NT2/D1 (cell line): ENCODE measurements around the gene CARD11.

Experiments
- DNase-seq: peaks from one replicate; pipeline ENCODE4 v3.0.0-alpha.2; 2011; ENCODE audit warnings: low read depth, low spot score
- H3K27me3 ChIP-seq: 2 replicates; pipeline ENCODE4 v1.6.0; 2011; ENCODE audit warnings: mild to moderate bottlenecking; ENCODE audit not compliant: insufficient read length, insufficient read depth
- H3K36me3 ChIP-seq: 2 replicates; pipeline ENCODE4 v1.6.1; 2011; ENCODE audit warnings: mild to moderate bottlenecking, low read length, mixed read lengths; ENCODE audit not compliant: insufficient read depth, insufficient read length
- H3K4me1 ChIP-seq: 2 replicates; pipeline ENCODE4 v1.5.1; 2011; ENCODE audit not compliant: insufficient read depth, insufficient read length
- H3K4me3 ChIP-seq: 2 replicates; pipeline ENCODE4 v1.5.1; 2011; ENCODE audit warnings: low read depth; ENCODE audit not compliant: insufficient read length
- H3K9ac ChIP-seq: 2 replicates; pipeline ENCODE4 v1.6.0; 2011; ENCODE audit warnings: low read depth; ENCODE audit not compliant: insufficient read length
- H3K9me3 ChIP-seq: 2 replicates; pipeline ENCODE4 v1.5.1; 2011; ENCODE audit warnings: mild to moderate bottlenecking, low read length; ENCODE audit not compliant: insufficient read depth
- SUZ12 ChIP-seq: IDR thresholded peaks from 2 replicates; pipeline ENCODE4 v1.6.1; 2011; ENCODE audit not compliant: insufficient read length, insufficient read depth; ENCODE audit errors: extremely low read depth
- YY1 ChIP-seq: IDR thresholded peaks from 2 replicates; pipeline ENCODE4 v1.6.1; 2011; ENCODE audit not compliant: insufficient read length, insufficient read depth
- ZNF274 ChIP-seq: IDR thresholded peaks from 2 replicates; pipeline ENCODE4 v1.6.1; 2011; ENCODE audit warnings: mild to moderate bottlenecking, low read depth, low read length

Gene CARD11

DNA sequence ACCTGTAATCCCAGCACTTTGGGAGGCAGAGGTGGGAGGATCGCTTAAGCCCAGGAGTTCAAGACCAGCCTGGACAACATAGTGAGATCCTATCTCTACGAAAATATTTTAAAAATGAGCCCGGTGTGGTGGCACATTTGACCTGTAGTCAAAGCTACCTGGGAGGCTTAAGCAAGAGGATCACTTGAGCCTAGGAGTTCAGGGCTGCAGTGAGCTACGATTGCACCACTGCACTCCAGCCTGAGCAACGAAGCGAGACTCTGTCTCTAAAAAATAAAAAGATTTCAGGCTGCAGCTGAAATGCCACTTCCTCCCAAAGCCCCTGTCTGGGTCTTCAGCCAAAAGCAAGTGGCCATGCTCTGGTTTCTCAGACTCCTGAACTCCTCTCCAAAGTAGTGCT lies 38.7 kb upstream of the CARD11 start:
- no peak for TF ChIP-seq YY1
- no peak for TF ChIP-seq SUZ12
- TF ChIP-seq ZNF274, result no peak
- no peak overlapping the region for H3K4me3 ChIP-seq
- no peak overlapping the region for H3K9ac ChIP-seq
- H3K9me3 ChIP-seq, result 0 out of 2 replicates have a peak, but pooled peaks cover 4% of the 10 kb centered on the region
- H3K27me3 ChIP-seq, result no peaks in the 10 kb centered on the region
- H3K36me3 ChIP-seq, result no peaks in the 10 kb centered on the region
- H3K4me1 ChIP-seq, result no peaks in the 10 kb centered on the region
- DNase-seq, result no peak

DNA sequence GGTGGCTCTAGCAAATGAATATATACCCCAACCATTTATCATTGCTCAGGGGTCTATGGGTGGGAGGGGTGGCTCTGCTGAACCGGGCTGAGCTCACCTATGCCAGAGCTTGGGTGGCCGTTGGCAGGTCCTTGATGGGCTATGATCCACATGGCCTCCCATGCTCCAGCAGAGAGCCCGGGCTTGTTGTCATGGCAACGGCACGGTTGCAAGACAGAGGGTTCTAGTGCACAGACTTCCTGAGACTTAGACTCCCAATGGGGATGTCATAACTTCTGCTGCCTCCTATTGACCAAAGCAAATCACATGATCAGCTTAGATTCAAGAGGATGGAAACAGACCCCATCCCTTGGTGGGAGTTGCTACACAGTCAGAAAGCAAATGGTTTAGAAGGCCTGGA lies 36.4 kb upstream of the CARD11 start:
- Histone ChIP-seq H3K4me1 (no peaks in the 10 kb centered on the region), H3K9ac (no peak overlapping the region), H3K27me3 (no peaks in the 10 kb centered on the region), H3K36me3 (no peaks in the 10 kb centered on the region), H3K9me3 (peaks cover 20% of the 10 kb centered on the region; the same call in 1 of the 2 replicates), H3K4me3 (no peak overlapping the region)
- no peak for DNase-seq
- no peak for TF ChIP-seq ZNF274
- no peak for TF ChIP-seq YY1

DNA sequence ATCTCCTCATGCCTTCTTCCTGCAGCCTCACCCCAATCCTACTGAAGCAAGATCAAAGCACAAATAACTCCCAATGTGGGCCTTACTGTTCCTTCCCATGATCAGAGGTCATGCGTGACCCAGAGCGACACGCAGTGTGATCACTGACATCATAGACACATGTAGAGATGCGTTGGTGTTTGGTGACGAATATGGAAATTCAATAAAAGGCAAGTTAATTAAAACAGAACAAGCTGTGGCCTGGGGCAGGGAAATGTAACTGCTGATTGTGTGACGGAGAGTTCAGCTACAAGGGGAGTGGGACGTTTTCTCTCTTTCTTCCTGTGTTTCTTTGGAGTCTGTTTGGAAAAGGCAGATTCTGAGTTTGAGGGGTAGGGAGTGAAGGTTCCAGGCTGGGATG lies 34.8 kb upstream of the CARD11 start:
- H3K36me3 ChIP-seq, result no peaks in the 10 kb centered on the region
- TF ChIP-seq SUZ12, result no peak
- no peak for TF ChIP-seq YY1
- TF ChIP-seq ZNF274, result no peak
- DNase-seq, result no peak
- no peak overlapping the region for H3K9ac ChIP-seq
- H3K27me3 ChIP-seq, result no peaks in the 10 kb centered on the region
- H3K9me3 ChIP-seq, result peaks cover 21% of the 10 kb centered on the region; the same call in 1 of the 2 replicates
- H3K4me1 ChIP-seq, result no peaks in the 10 kb centered on the region
- no peak overlapping the region for H3K4me3 ChIP-seq

DNA sequence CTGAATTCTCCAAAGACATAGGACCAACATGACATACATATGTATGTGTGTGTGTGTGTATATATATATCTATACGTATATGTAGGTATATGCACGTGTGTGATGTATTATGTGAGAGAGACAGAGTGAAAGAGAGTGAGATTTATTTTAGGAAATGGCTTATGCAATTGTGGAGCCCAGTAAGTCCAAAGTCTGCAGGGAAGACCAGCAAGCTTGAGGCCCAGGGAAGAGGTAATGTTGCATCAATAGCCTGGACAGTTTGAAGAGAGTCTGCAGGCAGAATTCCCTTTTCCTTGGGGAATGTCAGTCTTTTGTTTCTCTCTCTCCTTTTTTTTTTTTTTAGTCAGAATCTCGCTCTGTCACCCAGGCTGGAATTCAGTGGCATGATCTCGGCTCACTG lies 33.0 kb upstream of the CARD11 start:
- no peak for DNase-seq
- TF ChIP-seq ZNF274 (no peak), SUZ12 (no peak), YY1 (no peak)
- no peak overlapping the region for H3K4me3 ChIP-seq

DNA sequence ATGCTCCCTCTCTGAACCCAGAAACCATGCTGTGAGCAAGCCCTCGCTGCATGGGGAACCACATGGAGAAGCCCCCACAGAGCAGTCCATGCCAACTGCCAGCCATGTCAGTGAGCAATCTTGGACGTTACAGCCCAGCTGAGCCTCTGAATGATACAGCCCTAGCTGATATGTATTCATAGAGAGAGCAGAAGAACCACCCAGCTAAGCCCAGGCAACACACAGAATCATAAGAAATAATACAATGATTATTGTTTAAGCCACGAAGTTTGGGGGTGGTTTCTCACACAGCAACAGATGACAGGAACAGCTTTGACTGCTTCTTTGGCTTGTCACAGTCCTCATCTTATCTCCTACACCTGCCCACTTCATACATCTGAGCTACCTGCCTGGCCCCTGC lies 32.5 kb upstream of the CARD11 start:
- H3K9ac ChIP-seq, result no peak overlapping the region
- H3K27me3 ChIP-seq, result no peaks in the 10 kb centered on the region
- DNase-seq, result no peak
- peaks cover 18% of the 10 kb centered on the region; the same call in 1 of the 2 replicates for H3K9me3 ChIP-seq
- no peaks in the 10 kb centered on the region for H3K36me3 ChIP-seq
- no peaks in the 10 kb centered on the region for H3K4me1 ChIP-seq
- no peak overlapping the region for H3K4me3 ChIP-seq
- TF ChIP-seq SUZ12, result no peak
- TF ChIP-seq ZNF274, result no peak
- TF ChIP-seq YY1, result no peak

More for the DNA sequence above, 33.0 kb upstream of the CARD11 start:
- no peaks in the 10 kb centered on the region for H3K36me3 ChIP-seq
- peaks cover 16% of the 10 kb centered on the region; the same call in 1 of the 2 replicates for H3K9me3 ChIP-seq
- no peaks in the 10 kb centered on the region for H3K4me1 ChIP-seq
- no peak overlapping the region for H3K9ac ChIP-seq
- H3K27me3 ChIP-seq, result no peaks in the 10 kb centered on the region

DNA sequence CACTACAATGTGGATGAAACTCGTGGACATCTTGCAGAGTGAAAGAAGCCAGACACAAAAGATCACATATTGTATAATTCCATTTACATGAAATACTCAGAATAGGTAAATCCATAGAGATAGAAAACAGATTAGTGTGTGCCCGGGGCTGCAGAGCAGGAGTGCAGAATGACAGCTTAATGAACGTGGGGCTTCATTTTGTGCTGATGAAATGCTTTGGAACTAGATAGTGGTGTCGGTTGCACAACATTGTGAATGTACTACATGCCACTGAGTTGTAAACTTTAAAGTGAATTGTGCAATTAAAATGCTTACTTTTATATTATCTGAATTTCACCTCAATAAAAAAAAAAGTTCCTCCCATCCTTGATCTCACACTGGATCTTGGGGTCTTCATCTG lies 31.8 kb upstream of the CARD11 start:
- TF ChIP-seq SUZ12 (no peak), YY1 (no peak), ZNF274 (no peak)
- no peak overlapping the region for H3K9ac ChIP-seq

DNA sequence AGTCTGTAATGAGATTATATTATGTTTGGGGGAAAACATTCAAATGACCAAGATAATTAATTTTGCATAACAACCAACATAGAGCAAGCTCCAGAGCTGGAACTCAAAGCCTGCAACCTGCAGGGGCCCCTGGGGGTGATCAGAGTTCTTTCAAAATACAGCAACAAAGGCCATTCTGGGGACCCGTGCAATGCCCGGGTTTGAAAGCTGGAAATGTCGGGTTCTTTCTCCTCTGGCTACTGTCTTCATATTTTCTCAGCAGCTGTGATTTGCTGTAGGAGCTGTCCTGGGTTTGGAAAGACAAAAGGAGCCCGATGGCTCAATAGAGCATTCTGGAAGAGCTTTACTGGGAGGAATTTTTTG lies 30.8 kb upstream of the CARD11 start:
- Histone ChIP-seq H3K27me3 (no peaks in the 10 kb centered on the region), H3K4me3 (no peak overlapping the region), H3K4me1 (no peaks in the 10 kb centered on the region), H3K9ac (no peak overlapping the region), H3K9me3 (peaks cover 26% of the 10 kb centered on the region; the same call in 1 of the 2 replicates), H3K36me3 (no peaks in the 10 kb centered on the region)
- TF ChIP-seq SUZ12, result no peak
- TF ChIP-seq ZNF274, result no peak
- no peak for TF ChIP-seq YY1
- no peak for DNase-seq

More for the DNA sequence above, 31.8 kb upstream of the CARD11 start:
- H3K27me3 ChIP-seq, result no peaks in the 10 kb centered on the region
- H3K4me3 ChIP-seq, result no peak overlapping the region
- H3K4me1 ChIP-seq, result no peaks in the 10 kb centered on the region
- H3K9me3 ChIP-seq, result peaks cover 26% of the 10 kb centered on the region; the same call in 1 of the 2 replicates
- H3K36me3 ChIP-seq, result no peaks in the 10 kb centered on the region
- no peak for DNase-seq
